ENCODE data around the gene HOXC6. TPM values are rescaled to one million over a fixed set of nuclear protein-coding genes. Genes with fewer than 3 reads are reported as not detected.

HOXC6 gene
- total RNA-seq, 6 experiments from 2014 or later = not detected

DNA sequence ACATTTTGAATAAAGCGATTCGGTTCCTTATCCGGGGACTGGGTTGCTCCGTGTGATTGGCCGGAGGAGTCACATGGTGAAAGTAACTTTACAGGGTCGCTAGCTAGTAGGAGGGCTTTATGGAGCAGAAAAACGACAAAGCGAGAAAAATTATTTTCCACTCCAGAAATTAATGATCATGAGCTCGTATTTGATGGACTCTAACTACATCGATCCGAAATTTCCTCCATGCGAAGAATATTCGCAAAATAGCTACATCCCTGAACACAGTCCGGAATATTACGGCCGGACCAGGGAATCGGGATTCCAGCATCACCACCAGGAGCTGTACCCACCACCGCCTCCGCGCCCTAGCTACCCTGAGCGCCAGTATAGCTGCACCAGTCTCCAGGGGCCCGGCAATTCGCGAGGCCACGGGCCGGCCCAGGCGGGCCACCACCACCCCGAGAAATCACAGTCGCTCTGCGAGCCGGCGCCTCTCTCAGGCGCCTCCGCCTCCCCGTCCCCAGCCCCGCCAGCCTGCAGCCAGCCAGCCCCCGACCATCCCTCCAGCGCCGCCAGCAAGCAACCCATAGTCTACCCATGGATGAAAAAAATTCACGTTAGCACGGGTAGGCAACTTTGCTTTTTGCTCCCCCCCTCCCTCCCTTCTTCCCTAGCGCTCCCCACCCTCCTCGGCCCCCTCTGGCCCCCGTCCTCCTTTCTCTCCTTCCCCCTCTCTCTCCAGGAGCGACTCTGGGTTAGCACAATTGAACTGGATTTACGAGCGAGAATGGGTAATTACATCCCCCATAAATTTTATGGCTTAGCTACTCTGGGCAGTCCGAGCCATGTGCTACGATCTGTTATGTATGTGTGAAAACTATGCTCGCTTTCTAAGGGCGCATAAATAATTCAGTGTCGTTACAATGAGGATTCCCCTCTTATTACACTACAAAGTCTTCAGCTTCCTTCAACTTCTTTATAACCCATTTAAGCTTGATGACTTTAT, 25.8 kb downstream of the HOXC6 start, which contains the start of gene HOXC4:
Gene HOXC4, plus strand, starts transcription at position 85 of the 991 bp plus-strand sequence. Its CDS starts 88 bp downstream, at position 173.
- DNase-seq (no peak), ATAC-seq (peak in 2 of 4 donors; percentile 36 to 45)
- intact Hi-C loops (cut with DNase I) = no loop called here
- H3K9me3 ChIP-seq = no peaks in the 10 kb centered on the region
- 7% methylated on average over 26 of the region's 52 CpGs for WGBS (ENCODE audit: insufficient coverage, low coverage, low lambda C conversion rate, missing lambda C conversion rate)
- H3K4me3 ChIP-seq = peak within 1 kb of the TSS; percentile 25 to 37 (median 26)
- no peaks in the 10 kb centered on the region for H3K36me3 ChIP-seq
- H3K27me3 ChIP-seq = peaks cover 0 to 37% of the 10 kb centered on the region in 2 donors
- H3K27ac ChIP-seq = no peak within 1 kb of the TSS
- TF ChIP-seq POLR2A (IDR thresholded peaks at IDR 0.05) (no peak), CTCF (IDR thresholded peaks at IDR 0.05) (no peak)
- no peaks in the 10 kb centered on the region for H3K4me1 ChIP-seq

GRCh38 chr12:54054742-54055194, 26.5 kb downstream of the HOXC6 start:
- H3K4me1 ChIP-seq = no peaks in the 10 kb centered on the region
- H3K27ac ChIP-seq = no peak overlapping the region
- WGBS (ENCODE audit: insufficient coverage, low coverage, low lambda C conversion rate, missing lambda C conversion rate) = 4% methylated on average over 9 of the region's 24 CpGs
- no peaks in the 10 kb centered on the region for H3K9me3 ChIP-seq
- TF ChIP-seq POLR2A (IDR thresholded peaks at IDR 0.05) (no peak), CTCF (IDR thresholded peaks at IDR 0.05) (no peak)
- DNase-seq (no peak), ATAC-seq (no peak)
- H3K27me3 ChIP-seq = peaks cover 0 to 33% of the 10 kb centered on the region in 2 donors
- no peaks in the 10 kb centered on the region for H3K36me3 ChIP-seq
- intact Hi-C loops (cut with DNase I) = no loop called here
- no peak overlapping the region for H3K4me3 ChIP-seq

- Histone ChIP-seq H3K9me3 (no peaks in the 10 kb centered on the region), H3K27me3 (peaks cover 0 to 25% of the 10 kb centered on the region in 2 donors), H3K4me3 (no peak overlapping the region), H3K27ac (no peak overlapping the region), H3K36me3 (no peaks in the 10 kb centered on the region), H3K4me1 (no peaks in the 10 kb centered on the region)
- DNase-seq = no peak
- TF ChIP-seq POLR2A (IDR thresholded peaks at IDR 0.05) (no peak), CTCF (IDR thresholded peaks at IDR 0.05) (no peak)
- intact Hi-C loops (cut with DNase I) = no loop called here
- 49% methylated on average over 2 of the region's 2 CpGs for WGBS (ENCODE audit: insufficient coverage, low coverage, low lambda C conversion rate, missing lambda C conversion rate)
- no peak for ATAC-seq
Measured at GRCh38 chr12:54055552-54055951, 27.3 kb downstream of the HOXC6 start.

DNA sequence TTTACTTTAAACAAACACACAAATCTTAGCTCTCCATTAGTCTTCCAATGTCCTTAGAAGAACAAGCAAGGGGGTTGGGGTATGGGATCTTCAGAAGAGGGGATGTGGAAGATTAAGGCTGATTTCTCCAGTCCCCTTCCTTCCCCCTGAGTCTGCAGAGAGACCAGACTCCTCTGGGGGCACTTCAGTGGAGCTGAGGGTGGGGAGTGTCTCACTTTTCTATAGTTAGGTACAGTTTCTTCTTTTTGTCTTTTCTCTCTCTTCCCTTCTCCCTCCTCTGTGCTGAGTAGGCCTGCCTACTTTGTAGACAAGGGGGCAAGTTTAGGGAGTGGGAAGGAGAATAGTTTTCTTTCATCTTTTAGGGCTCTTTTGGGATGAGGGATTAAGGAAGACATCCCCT, 27.9 kb downstream of the HOXC6 start:
- intact Hi-C loops (cut with DNase I) = no loop called here

More for the DNA sequence above, 27.9 kb downstream of the HOXC6 start:
- no peak for ATAC-seq
- Histone ChIP-seq H3K27me3 (peaks cover 0 to 20% of the 10 kb centered on the region in 2 donors), H3K4me1 (no peaks in the 10 kb centered on the region), H3K27ac (no peak overlapping the region), H3K36me3 (no peaks in the 10 kb centered on the region), H3K9me3 (no peaks in the 10 kb centered on the region), H3K4me3 (no peak overlapping the region)
- DNase-seq = no peak
- no peak for TF ChIP-seq POLR2A (IDR thresholded peaks at IDR 0.05)
- no peak for TF ChIP-seq CTCF (IDR thresholded peaks at IDR 0.05)
